ENCODE measurements around the gene SRGAP1.

The SRGAP1 gene

GRCh38 chr12:64184216-64184615 is 339.7 kb downstream of the SRGAP1 start:
- H3K4me3 Mint-ChIP-seq: no peak overlapping the region
- no peaks in the 10 kb centered on the region for H3K27me3 Mint-ChIP-seq (ENCODE audit: low read depth)
- no peak overlapping the region for H3K27ac Mint-ChIP-seq
- TF ChIP-seq, protein P1, sequence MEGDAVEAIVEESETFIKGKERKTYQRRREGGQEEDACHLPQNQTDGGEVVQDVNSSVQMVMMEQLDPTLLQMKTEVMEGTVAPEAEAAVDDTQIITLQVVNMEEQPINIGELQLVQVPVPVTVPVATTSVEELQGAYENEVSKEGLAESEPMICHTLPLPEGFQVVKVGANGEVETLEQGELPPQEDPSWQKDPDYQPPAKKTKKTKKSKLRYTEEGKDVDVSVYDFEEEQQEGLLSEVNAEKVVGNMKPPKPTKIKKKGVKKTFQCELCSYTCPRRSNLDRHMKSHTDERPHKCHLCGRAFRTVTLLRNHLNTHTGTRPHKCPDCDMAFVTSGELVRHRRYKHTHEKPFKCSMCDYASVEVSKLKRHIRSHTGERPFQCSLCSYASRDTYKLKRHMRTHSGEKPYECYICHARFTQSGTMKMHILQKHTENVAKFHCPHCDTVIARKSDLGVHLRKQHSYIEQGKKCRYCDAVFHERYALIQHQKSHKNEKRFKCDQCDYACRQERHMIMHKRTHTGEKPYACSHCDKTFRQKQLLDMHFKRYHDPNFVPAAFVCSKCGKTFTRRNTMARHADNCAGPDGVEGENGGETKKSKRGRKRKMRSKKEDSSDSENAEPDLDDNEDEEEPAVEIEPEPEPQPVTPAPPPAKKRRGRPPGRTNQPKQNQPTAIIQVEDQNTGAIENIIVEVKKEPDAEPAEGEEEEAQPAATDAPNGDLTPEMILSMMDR (IDR thresholded peaks at IDR 0.05; ENCODE audit: unreplicated experiment in 3 of 3): no peak
- H3K9me3 Mint-ChIP-seq: no peaks in the 10 kb centered on the region
- H3K4me1 Mint-ChIP-seq: no peaks in the 10 kb centered on the region
- H3K36me3 Mint-ChIP-seq (ENCODE audit: low read depth): no peaks in the 10 kb centered on the region

DNA sequence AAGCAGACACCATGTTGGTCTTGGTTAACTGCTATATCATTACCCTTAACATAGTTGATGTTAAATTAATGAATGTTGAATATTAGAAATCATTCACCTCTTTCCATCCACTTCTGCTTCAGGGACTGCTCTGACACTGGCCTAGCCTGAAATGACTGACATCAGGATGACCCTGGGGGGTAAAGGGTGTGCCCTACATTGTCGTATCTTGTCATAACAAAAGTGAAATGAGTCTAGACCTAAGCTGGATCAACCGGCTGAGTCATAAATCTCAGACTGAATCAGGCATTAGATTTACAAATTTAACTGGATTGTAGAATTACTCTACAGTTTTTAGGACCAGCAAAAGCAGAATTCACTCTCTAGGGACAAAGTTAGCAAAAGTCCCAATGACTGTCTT is 342.3 kb downstream of the SRGAP1 start:
- H3K4me1 Mint-ChIP-seq: no peaks in the 10 kb centered on the region
- TF ChIP-seq, protein P1 (IDR thresholded peaks at IDR 0.05; ENCODE audit: unreplicated experiment in 3 of 3): no peak
- H3K36me3 Mint-ChIP-seq (ENCODE audit: low read depth): no peaks in the 10 kb centered on the region

DNA sequence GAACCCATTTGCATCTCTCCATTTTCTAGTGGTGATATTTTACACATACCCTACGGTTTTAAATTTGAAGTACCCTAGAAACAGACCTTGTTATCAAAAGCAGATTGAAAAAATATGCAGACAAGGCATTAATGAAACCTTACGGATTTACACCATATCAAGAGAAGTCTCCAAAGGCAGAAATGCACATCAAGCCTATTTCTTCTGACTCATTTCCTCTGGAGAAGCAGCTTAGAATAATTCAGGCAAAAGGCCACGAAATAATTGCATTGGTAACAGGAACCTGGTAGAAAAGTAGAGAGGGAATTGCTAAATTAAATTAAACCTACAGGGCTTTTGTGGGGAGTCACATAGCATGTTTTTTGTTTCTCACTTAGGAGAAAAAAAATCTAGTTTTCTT is 342.9 kb downstream of the SRGAP1 start:
- Mint-ChIP-seq H3K4me1 (no peaks in the 10 kb centered on the region), H3K36me3 (ENCODE audit: low read depth) (no peaks in the 10 kb centered on the region), H3K9me3 (peaks cover 2% of the 10 kb centered on the region), H3K4me3 (no peak overlapping the region), H3K27ac (no peak overlapping the region), H3K27me3 (ENCODE audit: low read depth) (no peaks in the 10 kb centered on the region)
- TF ChIP-seq, protein P1 (IDR thresholded peaks at IDR 0.05; ENCODE audit: unreplicated experiment in 3 of 3): no peak

More for the DNA sequence above, 342.3 kb downstream of the SRGAP1 start:
- Mint-ChIP-seq H3K27ac (no peak overlapping the region), H3K27me3 (ENCODE audit: low read depth) (no peaks in the 10 kb centered on the region), H3K4me3 (no peak overlapping the region), H3K9me3 (peaks cover 2% of the 10 kb centered on the region)

DNA sequence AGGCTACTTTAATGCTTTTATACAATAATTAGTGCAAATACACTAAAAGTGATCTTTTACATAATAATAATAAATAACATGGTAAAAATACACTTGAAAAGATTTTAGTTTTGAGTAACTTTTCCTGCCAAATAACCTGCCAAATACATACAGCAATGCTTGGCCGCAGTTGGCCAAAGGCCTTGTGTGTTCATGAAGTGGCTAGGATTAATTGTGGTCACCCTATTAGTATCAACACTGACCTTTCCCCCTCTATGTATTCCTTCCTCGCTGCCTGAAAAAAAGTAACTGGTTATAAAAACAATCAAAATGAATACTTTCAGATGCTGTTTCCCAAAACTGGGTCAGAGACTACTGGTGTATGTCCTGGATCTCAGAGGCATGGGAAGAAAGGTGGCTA is 343.3 kb downstream of the SRGAP1 start:
- no peaks in the 10 kb centered on the region for H3K27me3 Mint-ChIP-seq (ENCODE audit: low read depth)
- H3K4me3 Mint-ChIP-seq: no peak overlapping the region
- H3K4me1 Mint-ChIP-seq: peaks cover 2% of the 10 kb centered on the region
- TF ChIP-seq, protein P1 (IDR thresholded peaks at IDR 0.05; ENCODE audit: unreplicated experiment in 3 of 3): no peak
- no peak overlapping the region for H3K27ac Mint-ChIP-seq
- H3K9me3 Mint-ChIP-seq: peaks cover 2% of the 10 kb centered on the region
- peaks cover 4% of the 10 kb centered on the region for H3K36me3 Mint-ChIP-seq (ENCODE audit: low read depth)

DNA sequence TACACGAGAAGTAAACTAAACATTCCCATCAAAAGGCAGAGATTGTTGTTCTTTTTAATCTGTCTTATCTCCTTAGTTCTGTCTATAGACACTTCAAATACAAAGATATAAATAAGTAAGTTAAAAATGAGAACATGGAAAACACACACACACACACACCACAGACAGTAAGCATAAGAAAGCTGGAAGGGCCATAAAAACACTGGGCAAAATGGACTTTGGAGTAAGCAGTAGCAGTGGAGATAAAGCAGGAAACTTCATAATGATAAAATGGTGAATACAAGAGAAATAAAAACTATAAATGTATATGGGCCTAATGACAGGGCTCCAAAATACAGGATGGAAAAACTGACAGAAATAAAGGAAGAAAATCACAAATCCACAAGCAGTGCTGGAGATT is 345.0 kb downstream of the SRGAP1 start:
- Mint-ChIP-seq H3K27me3 (ENCODE audit: low read depth) (no peaks in the 10 kb centered on the region), H3K4me1 (peaks cover 5% of the 10 kb centered on the region), H3K4me3 (no peak overlapping the region), H3K36me3 (ENCODE audit: low read depth) (peaks cover 17% of the 10 kb centered on the region), H3K9me3 (peaks cover 2% of the 10 kb centered on the region), H3K27ac (no peak overlapping the region)
- TF ChIP-seq, protein P1 (IDR thresholded peaks at IDR 0.05; ENCODE audit: unreplicated experiment in 3 of 3): no peak

GRCh38 chr12:64190140-64190539 is 345.6 kb downstream of the SRGAP1 start:
- Mint-ChIP-seq H3K4me3 (no peak overlapping the region), H3K36me3 (ENCODE audit: low read depth) (peaks cover 21% of the 10 kb centered on the region), H3K9me3 (peaks cover 2% of the 10 kb centered on the region), H3K4me1 (peaks cover 5% of the 10 kb centered on the region), H3K27ac (no peak overlapping the region), H3K27me3 (ENCODE audit: low read depth) (no peaks in the 10 kb centered on the region)
- TF ChIP-seq, protein P1 (IDR thresholded peaks at IDR 0.05; ENCODE audit: unreplicated experiment in 3 of 3): no peak

All from nephron (organoid).